Measurements from ENCODE around the gene PZP. TPM values are rescaled to one million over a fixed set of nuclear protein-coding genes. Genes with fewer than 3 reads are reported as not detected.

The PZP gene
- total and polyA plus RNA-seq, 8 donors = 0.13 TPM; not detected in 7

- no peak for DNase-seq
- H3K27ac ChIP-seq = peak overlapping the region in 1 of 5 donors; percentile 14
- no peaks in the 10 kb centered on the region for H3K4me1 ChIP-seq
- H3K27me3 ChIP-seq = no peaks in the 10 kb centered on the region
- no peak overlapping the region for H3K4me3 ChIP-seq
- intact Hi-C loops (cut with DNase I; ENCODE audit: low total_unique reads) = no loop called here
- no peak for TF ChIP-seq POLR2AphosphoS5 (IDR thresholded peaks at IDR 0.05)
- TF ChIP-seq, protein P1, sequence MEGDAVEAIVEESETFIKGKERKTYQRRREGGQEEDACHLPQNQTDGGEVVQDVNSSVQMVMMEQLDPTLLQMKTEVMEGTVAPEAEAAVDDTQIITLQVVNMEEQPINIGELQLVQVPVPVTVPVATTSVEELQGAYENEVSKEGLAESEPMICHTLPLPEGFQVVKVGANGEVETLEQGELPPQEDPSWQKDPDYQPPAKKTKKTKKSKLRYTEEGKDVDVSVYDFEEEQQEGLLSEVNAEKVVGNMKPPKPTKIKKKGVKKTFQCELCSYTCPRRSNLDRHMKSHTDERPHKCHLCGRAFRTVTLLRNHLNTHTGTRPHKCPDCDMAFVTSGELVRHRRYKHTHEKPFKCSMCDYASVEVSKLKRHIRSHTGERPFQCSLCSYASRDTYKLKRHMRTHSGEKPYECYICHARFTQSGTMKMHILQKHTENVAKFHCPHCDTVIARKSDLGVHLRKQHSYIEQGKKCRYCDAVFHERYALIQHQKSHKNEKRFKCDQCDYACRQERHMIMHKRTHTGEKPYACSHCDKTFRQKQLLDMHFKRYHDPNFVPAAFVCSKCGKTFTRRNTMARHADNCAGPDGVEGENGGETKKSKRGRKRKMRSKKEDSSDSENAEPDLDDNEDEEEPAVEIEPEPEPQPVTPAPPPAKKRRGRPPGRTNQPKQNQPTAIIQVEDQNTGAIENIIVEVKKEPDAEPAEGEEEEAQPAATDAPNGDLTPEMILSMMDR (IDR thresholded peaks at IDR 0.05) = no peak
- no peak for TF ChIP-seq EP300 (IDR thresholded peaks at IDR 0.05)
- TF ChIP-seq POLR2A (IDR thresholded peaks at IDR 0.05) = no peak
- H3K36me3 ChIP-seq = peaks cover 6 to 92% (median 87%) of the 10 kb centered on the region in 4 donors
- no peaks in the 10 kb centered on the region for H3K9me3 ChIP-seq
These were observed 103.3 kb downstream of the PZP start for GRCh38 chr12:9104767-9105423.

DNA sequence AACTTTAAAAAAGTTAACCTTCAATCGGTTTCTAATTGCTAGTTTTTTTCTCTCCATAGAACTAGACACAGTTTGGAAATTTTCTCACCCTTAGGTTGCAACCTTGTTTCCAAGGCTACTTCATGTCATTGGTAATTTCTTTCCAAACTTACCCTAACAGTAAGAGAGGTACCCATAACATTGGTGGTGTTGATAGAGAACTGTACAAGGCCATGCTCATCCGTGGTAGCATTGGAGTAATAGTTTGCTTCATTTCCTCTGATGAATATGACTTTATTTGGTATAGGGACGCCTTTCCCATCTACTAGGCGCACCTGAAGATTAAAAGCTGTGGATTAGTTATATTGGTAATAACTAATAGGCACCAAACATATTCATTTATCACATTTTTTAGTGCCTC lies 104.1 kb downstream of the PZP start:
- H3K4me1 ChIP-seq = no peaks in the 10 kb centered on the region
- no peak overlapping the region for H3K27ac ChIP-seq
- 67 to 92% (median 79%) methylated on average over 4 of the region's 4 CpGs for WGBS, 5 donors
- H3K9me3 ChIP-seq = no peaks in the 10 kb centered on the region
- H3K4me3 ChIP-seq = no peak overlapping the region
- intact Hi-C loops (cut with DNase I; ENCODE audit: low total_unique reads) = no loop called here
- TF ChIP-seq, protein P1 (IDR thresholded peaks at IDR 0.05) = no peak
- TF ChIP-seq EP300 (IDR thresholded peaks at IDR 0.05) (no peak), POLR2AphosphoS5 (IDR thresholded peaks at IDR 0.05) (no peak)
- peaks cover under 1 to 92% (median 87%) of the 10 kb centered on the region in 4 donors for H3K36me3 ChIP-seq
- DNase-seq = no peak
- H3K27me3 ChIP-seq = no peaks in the 10 kb centered on the region

DNA sequence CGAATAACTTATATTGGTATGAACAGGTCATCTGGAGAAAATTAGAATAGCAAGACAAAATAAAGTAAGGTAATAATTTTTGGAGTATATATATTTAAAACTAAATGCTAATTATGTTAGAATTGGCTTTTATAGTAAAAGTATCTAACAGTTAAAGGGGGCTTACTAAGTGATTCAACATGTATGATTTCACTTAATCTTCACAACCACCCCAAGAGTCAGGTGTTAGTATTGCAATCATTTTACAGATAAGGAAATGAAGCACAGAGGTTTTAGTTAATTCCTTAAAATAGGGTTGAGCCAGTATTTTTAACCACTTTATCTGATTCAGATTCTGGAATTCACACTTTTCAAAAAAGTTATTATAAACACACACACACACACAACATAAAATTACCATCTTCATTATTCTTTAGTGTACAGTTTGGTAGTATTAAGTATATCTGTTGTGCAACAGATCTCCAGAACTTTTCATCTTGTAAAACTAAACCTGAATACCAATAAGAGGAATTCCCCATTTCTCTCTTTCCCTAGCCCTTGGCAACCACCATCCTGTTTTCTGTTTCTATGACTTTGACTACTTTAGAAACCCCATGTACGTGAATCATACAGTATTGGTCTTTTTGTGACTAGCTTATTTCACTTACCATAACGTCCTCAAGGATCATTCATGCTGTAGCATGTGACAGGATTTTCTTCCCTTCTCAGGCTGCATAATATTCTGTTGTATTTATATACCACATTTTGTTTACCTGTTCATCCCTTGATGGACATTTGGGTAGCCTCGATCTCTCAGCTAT lies 104.9 kb downstream of the PZP start:
- no peak for TF ChIP-seq EP300 (IDR thresholded peaks at IDR 0.05)
- TF ChIP-seq POLR2A (IDR thresholded peaks at IDR 0.05) = no peak
- Histone ChIP-seq H3K27ac (peak overlapping the region in 1 of 5 donors; percentile 4), H3K27me3 (no peaks in the 10 kb centered on the region), H3K9me3 (no peaks in the 10 kb centered on the region), H3K36me3 (peaks cover 9 to 92% (median 88%) of the 10 kb centered on the region in 4 donors), H3K4me3 (no peak overlapping the region), H3K4me1 (no peaks in the 10 kb centered on the region)
- WGBS, 5 donors = 79 to 89% (median 87%) methylated on average over 4 of the region's 4 CpGs
- DNase-seq = no peak
- intact Hi-C loops (cut with DNase I; ENCODE audit: low total_unique reads) = no loop called here

- peaks cover 10 to 94% (median 90%) of the 10 kb centered on the region in 4 donors for H3K36me3 ChIP-seq
- DNase-seq = no peak
- WGBS, 5 donors = 76 to 82% (median 82%) methylated on average over 8 of the region's 8 CpGs
- intact Hi-C loops (cut with DNase I; ENCODE audit: low total_unique reads) = no loop called here
- TF ChIP-seq EP300 (IDR thresholded peaks at IDR 0.05) (no peak), POLR2AphosphoS5 (IDR thresholded peaks at IDR 0.05) (no peak), POLR2A (IDR thresholded peaks at IDR 0.05) (no peak)
- TF ChIP-seq, protein P1 (IDR thresholded peaks at IDR 0.05) = no peak
- H3K4me3 ChIP-seq = no peak overlapping the region
- H3K9me3 ChIP-seq = no peaks in the 10 kb centered on the region
- H3K27ac ChIP-seq = no peak overlapping the region
- H3K4me1 ChIP-seq = no peaks in the 10 kb centered on the region
- H3K27me3 ChIP-seq = no peaks in the 10 kb centered on the region
These were observed 107.0 kb downstream of the PZP start for GRCh38 chr12:9101018-9101687.

Data from stomach (tissue), 9 donors.